A549 treated with CORT108297 at 1 μM for 4 hours (cell line): ENCODE measurements around the gene BDNF. TPM values are rescaled to one million over a fixed set of nuclear protein-coding genes. Genes with fewer than 3 reads are reported as not detected.

Source experiments
- total RNA-seq: library from RNA; stranded (reverse); fragments of 200-300 nt; extraction: Qiagen RNA extraction; gene quantifications from 5 replicates; pipeline ENCODE4 v1.2.3, GENCODE V29; 2022

BDNF gene
- 6.7 to 10.6 TPM (median 7.8 TPM) in 5 replicates for total RNA-seq

DNA sequence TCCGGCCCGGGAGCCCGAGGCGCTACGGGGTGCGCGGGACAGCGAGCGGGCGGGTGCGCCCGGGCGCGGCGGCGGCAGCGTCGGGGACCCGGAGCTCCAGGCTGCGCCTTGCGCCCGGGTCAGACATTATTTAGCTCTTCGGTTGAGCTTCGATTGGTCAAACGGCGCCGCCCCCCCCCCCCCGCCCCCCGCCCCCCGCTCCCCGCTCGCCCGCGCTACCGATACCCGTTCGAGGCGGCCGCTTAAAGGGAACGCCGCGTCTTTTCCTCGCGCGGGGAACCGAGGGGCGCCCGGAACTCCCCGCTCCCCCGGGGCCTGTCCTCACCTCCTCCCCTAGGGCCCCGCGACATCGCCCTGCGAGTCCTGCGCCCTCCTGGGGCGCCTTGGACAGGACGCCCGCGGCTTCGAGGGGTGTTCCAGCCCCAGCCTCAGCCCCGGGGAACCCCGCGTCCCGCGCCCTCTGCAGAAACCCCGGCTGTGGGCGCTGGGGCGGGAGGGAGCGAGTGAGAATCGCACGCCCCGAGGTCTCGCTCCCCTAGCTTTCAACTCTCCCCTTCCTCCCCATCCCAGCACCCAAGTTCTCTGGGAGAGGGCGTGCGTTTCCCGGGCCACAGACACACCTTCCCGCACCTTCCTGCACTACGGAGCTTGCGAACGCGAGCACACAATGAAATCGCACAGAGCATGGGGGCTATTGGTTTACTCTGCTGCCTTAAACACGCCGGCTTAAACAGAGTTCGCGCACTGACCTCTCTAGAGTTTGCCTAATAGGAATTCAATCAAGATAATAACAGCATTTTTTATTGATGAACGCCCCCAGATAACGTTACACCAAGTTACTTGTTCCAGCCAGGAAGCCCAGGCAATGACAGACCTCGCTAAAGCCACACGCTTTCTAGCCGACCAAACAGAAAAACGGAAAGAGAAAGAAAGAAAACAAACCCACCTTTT lies at the start of gene BDNF:
TSS of gene BDNF (minus strand) at position 105 of the 951 bp plus-strand sequence. CDS start 41,891 bp downstream, outside the sequence.

Other genes starting within 250 kb of the BDNF start
- gene LGR4, start 227.7 kb downstream of the BDNF start, total RNA-seq: 31.6 to 41.7 TPM (median 38.2 TPM) in 5 replicates
- 5.7 to 9.4 TPM (median 6.1 TPM) in 5 replicates for gene LIN7C, start 193.7 kb downstream of the BDNF start, total RNA-seq